GDM1 (cell line): Measurements from ENCODE around the gene TMEM45A.
"Not testable (repeated sequence)": the region's sequence is repeated elsewhere in the genome, so short reads cannot be mapped to it uniquely, and the experiment has no call there.

Source experiments
- DNase-seq: peaks from one replicate; lab custom pipeline; 2025; lab: John Stamatoyannopoulos, UW

Gene TMEM45A

DNA sequence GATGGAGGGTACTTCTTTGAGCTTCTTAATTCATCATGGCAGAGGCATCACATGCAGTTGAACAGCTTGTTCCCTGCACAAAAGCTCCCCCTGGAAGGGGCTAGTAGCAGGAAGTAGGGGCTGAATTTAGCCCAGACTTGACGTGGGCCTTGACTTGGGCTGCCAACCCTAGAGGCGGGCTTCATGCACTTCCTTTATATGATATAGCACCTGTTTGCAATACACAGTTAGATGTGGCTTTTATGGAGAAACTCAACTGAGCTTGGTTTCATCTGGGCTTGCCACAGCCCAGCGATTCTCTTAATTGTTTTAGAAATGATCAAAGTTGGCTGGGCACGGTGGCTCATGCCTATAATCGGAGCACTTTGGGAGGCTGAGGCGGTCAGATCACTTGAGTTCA is 83.3 kb downstream of the TMEM45A start:
- no peak for DNase-seq

DNA sequence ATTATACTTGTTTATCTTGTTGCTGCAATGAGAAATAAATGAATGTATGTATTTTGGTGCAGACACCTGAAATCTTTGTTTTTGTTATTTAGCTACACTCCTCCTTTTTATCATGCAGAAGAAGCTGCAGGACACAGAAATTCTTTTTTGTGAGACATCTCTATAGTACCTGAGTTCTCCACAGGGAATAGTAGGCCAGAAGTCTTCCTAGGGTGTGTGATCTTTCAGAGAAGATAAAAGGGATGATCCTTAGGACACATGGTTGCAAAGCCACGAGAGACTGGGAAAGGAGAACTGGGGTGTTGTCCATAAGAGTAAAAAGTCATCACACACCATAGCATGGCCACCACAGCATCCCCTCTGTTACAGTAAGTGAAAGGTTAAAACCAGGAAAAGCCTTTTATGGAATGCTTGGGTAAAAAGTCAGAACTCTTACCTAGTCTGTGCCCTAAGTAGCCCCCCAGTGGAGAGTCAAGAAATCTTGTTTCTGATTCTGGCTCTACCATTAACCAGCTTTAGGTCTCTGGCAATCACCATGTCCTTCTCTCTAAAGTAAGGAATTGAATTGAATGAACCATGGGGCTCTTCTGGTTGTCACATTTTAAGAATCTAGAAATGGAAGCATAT is 85.1 kb downstream of the TMEM45A start:
- no peak for DNase-seq

- DNase-seq = no peak
Observed at GRCh38 chr3:100578646-100579045, 86.2 kb downstream of the TMEM45A start.

DNA sequence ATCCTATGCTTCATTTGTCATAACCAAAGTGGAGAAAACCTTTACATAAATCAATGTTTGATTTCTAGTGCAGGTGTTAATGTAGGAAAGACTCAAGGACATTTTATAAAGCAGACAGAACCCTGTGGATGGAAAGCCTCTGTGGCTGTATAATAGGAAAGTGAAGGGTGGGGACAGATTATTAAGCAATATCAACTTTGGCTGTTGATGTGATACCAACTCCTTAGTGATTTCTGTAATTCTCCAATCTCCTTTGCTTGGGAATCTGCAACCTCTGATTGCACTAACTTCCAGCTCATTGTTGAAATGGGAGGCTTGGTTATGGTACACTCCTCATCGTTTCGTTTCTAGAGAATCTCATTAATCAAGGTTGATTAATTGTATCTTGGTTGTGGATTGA is 87.7 kb downstream of the TMEM45A start:
- DNase-seq = no peak

DNA sequence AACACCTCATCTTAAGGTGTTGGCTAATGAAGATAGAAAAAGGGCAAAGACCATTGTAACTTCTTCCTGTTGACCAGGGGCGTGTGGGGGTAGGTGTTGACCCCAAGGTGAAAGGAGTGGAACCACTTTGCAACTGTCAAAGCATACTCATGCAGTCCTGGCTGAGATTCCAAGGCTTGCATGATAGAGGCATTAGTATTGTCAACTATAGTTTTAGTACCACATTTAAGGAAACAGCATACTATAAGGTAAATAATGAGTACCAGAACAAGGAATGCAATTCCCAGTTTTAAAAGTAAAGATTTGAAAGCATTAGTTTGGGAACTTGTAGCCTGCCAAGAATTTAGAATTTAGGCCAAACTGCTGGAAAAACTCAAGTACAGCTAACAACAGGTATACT is 89.2 kb downstream of the TMEM45A start:
- DNase-seq = no peak

DNA sequence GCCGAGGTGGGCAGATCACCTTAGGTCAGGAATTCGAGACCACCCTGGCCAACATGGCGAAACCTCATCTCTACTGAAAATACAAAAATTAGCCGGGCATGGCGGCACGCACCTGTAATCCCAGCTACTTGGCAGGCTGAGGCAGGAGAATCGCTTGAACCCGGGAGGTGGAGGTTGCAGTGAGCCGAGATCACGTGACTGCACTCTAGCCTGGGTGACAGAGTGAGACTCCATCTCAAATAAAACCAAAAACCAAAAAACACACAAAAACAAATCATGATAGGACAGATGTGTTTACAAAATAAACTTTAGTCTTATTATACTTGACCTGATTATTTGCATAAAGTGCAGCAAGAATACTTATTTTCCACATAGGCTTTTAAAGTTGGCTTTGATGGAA is 89.7 kb downstream of the TMEM45A start:
- not testable (repeated sequence) for DNase-seq

DNA sequence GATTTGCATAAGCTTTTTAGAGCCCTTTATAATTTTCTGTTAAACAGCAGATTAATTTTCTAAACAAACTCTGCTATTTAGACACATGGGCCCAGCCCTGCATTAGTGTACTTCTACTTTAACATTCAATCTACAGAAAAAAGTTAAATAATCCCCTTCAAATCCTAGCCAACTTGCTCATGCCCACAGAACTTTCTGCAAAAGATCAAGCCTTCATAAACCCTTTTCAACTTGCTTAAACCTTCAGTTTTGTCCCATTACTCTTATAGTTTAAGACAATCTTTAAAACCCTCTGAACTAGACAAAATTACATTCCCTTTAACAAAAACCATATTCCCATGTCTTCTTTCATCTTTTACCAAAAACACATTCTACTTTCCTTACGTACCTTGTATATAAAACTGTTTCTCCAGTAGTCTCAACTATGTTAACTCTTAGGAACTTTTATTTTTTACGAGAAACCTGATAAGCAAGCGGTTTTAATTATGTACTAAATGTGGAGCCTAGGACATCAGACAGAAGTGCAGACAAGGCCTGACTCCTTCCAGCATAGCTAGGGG is 91.8 kb downstream of the TMEM45A start:
- no peak for DNase-seq

- no peak for DNase-seq
Observed at GRCh38 chr3:100586832-100587231, 94.4 kb downstream of the TMEM45A start.

- no peak for DNase-seq
Observed at GRCh38 chr3:100588251-100588650, 95.8 kb downstream of the TMEM45A start.

- peak; percentile 61 for DNase-seq
Observed at GRCh38 chr3:100590114-100590839, 97.9 kb downstream of the TMEM45A start.

GRCh38 chr3:100590840-100591147 is 98.4 kb downstream of the TMEM45A start:
- DNase-seq = no peak

DNA sequence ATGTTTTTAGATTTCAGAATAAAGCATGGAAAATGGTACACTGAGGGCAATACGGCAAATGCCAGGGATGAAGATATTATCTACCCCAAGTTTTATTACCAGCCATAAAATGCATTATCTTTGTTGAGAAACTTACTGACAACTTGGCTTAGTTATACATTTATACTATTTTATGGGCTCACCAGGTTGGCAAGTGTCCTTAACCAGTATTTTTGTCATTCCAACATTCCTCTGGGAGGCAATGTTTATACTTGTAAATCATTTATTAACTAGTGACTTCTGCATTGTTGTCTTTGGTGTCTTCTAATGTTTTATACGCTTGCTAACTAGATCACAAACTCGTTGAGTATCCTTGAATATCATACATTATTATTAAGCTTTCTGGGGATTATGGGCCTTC is 99.0 kb downstream of the TMEM45A start:
- no peak for DNase-seq

DNA sequence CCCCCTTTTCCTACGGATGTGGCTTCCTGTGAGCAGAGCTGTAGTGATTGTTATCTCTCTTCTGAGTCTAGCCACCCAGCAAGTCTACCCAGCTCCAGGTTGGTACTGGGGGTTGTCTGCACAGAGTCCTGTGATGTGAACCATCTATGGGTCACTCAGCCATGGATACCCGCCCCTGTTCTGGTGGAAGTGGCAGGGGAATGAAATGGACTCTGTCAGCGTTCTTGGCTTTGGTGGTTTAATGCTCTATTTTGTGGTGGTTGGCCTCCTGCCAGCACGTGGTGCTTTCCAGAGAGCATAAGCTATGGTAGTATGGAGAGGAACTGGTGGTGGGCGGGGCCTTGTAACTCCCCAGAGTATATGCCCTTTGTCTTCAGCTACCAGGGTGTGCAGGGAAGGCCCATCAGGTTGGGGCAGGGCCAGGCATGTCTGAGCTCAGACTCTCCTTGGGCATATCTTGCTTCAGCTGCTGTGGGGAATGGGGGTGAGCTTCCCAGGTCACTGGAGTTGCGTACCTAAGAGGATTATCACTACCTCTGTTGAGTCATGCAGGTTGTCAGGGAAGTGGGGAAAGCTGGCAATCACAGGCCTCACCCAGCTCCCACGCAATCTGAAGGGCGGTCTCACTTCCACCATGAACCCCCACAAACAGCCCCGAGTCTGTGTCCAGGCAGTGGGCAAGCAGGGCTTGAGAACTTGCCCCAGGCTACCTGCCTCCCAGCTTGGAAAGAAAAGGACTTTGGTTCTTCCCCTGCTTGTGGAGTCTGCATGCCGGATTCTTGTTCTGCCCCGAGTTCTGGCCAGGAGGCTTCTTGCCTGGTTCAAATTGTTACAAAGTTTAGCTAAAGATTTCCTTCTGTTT is 108.0 kb downstream of the TMEM45A start:
- no peak for DNase-seq

- DNase-seq = peak; percentile 6
Observed at GRCh38 chr3:100602506-100603444, 110.4 kb downstream of the TMEM45A start.

- DNase-seq = peak; percentile 18
Observed at GRCh38 chr3:100603469-100603868, 111.0 kb downstream of the TMEM45A start.

DNA sequence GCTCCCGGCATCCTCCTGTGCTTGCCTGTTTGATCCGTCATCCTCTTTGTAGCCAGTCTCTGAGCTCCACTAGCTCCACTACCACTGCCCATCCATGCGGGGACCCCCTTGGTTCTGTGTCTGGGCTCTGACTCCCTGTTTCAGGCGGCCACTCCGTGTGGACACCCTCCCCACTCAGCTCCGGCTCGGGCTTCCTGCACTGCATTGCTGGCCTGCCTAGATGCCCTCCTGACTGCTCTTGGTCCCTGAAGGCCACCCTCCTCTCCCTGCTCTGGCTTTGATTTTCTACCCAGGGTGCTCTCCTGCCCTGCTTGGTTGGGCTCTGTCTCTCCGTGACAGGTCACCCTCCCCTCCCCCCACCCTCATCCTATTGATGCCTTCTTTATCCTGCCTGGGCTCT is 112.9 kb downstream of the TMEM45A start:
- no peak for DNase-seq

DNA sequence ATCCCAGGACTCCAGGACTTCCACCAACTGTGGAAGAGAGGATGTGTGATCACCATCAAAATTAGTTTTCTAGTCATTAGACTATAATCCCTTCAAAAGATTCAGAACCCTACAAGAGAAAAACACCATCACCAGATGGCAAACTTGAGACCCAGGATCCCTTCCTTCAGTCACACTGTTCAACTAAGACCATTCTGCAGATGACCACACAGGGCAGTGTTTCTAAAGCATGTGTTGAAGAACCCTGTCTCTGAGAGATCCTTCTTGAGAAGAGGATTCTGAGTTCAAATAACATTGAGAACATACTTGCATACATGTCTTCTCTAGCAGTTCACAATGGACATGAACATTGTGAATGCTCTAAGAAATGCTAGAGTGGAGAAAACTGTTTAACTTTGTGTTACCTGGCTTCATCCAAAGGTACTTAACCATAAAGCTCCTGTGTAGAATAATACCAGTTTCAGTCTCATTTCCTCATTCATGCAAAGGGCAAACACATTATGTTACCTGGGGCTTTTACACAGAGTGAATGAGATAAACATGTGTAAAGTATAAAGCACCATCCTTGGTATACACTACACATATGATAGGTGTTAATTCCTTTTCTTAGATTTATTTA is 114.6 kb downstream of the TMEM45A start:
- no peak for DNase-seq

DNA sequence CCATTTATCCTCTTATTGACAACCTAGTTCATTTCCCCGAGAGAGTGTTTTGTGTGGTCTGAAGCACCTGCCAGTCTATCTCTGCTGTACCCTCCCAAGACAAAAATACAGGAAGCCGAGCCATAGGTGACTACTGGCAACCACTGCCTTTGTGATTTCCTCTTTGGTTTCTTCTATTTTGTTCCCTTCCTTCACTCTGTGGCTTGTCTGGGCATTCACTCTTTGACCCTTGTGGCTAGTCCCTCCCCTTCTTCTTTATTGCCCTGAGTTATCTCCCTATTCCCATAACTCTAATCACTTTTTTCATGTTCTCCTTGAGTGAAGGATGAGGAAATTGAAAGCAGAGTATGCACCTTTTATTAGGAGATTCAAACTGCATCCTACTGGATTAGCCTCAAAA is 116.9 kb downstream of the TMEM45A start, which contains the start of gene ADGRG7:
Gene ADGRG7, plus strand, starts transcription at position 297 of the 400 bp plus-strand sequence. CDS start 256 bp downstream, outside the sequence.
- peak; percentile 44 for DNase-seq

DNA sequence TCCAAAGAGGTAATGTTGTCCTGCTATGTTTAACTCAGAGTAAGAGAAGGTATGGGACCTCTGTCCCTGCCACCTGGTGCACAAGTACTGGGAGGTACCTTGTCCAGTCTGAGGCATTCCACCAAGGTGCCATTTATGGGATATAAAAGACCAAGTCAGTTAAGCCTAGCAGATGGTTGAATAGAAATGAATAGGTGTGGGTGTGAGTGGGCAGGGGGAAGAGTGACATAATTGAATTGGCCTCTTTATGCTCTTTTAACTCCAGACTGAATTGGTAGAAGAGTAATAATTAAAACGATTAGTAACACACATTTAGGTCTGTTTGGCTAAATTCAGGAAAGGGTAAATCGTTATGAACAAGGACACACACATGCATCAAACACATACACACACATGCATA is 117.5 kb downstream of the TMEM45A start:
- DNase-seq = no peak

- DNase-seq = no peak
Observed at GRCh38 chr3:100611221-100611620, 118.8 kb downstream of the TMEM45A start.
